Measurements from ENCODE around the gene ERF.

Gene ERF

DNA sequence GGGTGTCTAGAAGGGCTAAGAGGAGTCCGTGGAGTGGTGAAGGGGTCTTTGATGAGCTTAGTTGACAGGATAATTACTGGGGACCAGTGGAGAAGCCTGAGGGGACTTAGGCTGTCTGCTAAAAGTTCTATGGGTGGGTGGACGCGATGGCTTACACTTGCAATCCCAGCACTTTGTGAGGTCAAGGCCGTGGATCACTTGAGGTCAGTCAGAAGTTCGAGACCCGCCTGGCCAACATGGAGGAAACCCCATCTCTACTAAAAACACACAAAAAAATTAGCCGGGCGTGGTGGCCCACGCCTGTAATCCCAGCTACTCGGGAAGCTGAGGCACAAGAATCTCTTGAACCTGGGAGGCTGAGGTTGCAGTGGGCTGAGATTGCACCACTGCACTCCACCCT, 9.7 kb downstream of the ERF start:
- peak overlapping the region; percentile 58 for H3K27ac ChIP-seq (ENCODE audit: low read depth, low read length, severe bottlenecking)
- H3K36me3 ChIP-seq (ENCODE audit: control insufficient read depth, insufficient read depth, low read length), result peaks cover 40% of the 10 kb centered on the region
- peaks cover 39% of the 10 kb centered on the region for H3K4me1 ChIP-seq (ENCODE audit: control insufficient read depth, insufficient read depth, low read length, poor library complexity, severe bottlenecking)
- no peaks in the 10 kb centered on the region for H3K9me3 ChIP-seq (ENCODE audit: control insufficient read depth, low read length)
- no peak overlapping the region for H3K4me3 ChIP-seq (ENCODE audit: extremely low read depth, insufficient read depth, low read length, poor library complexity, severe bottlenecking)
- 92 to 95% methylated on average over 8 to 10 of the region's 10 CpGs for WGBS, 2 experiments (ENCODE audit: insufficient coverage in 2 of 2)

DNA sequence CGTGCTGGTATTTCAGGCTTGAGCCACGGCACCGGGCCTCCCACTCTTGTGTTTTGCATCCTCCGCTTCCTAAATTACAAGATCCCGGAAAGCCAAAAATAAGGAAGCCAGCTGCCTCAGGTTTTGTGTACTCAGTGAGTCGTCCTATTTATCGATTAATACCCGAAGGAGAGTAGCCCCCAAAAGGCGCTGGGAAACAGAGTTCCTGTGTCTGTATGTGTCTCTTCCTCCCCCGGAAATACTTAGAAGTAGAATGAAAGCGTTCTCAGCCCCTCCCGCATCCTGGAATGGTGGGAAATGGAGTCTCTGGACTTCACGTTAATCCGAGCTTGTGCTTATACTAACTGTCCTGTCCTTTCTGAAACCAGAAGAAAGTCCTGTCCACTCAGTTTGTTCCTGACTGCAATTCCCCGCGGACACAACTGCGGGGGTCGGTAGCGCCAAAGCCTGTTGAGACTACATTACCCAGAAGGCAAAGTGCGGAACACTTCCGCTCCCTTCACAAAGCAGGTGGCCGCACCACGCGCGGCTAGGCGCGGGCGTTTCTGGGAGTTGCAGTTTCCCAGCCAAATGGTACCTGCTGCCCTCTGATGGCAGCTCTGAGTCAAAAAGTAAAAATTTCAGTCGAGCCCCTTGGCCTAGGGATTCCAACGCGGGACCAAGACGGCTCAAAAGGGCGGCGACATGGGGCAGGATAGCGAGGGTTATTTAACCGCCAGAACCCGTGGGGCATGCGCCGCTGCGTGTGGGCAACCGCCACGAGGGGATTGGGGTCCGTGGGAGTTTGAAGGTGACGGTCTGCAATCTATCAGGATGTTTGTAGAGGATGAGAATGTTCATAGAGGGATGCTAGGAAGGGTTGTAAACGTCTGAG, 10.3 kb downstream of the ERF start:
- WGBS, 2 experiments (ENCODE audit: insufficient coverage in 2 of 2), result 16 to 17% methylated on average over 37 to 38 of the region's 45 CpGs
- Histone ChIP-seq H3K27ac (ENCODE audit: low read depth, low read length, severe bottlenecking) (peak overlapping the region; percentile 58), H3K36me3 (ENCODE audit: control insufficient read depth, insufficient read depth, low read length) (peaks cover 40% of the 10 kb centered on the region), H3K4me1 (ENCODE audit: control insufficient read depth, insufficient read depth, low read length, poor library complexity, severe bottlenecking) (peaks cover 39% of the 10 kb centered on the region), H3K4me3 (ENCODE audit: extremely low read depth, insufficient read depth, low read length, poor library complexity, severe bottlenecking) (peak overlapping the region; percentile 58), H3K9me3 (ENCODE audit: control insufficient read depth, low read length) (no peaks in the 10 kb centered on the region)

DNA sequence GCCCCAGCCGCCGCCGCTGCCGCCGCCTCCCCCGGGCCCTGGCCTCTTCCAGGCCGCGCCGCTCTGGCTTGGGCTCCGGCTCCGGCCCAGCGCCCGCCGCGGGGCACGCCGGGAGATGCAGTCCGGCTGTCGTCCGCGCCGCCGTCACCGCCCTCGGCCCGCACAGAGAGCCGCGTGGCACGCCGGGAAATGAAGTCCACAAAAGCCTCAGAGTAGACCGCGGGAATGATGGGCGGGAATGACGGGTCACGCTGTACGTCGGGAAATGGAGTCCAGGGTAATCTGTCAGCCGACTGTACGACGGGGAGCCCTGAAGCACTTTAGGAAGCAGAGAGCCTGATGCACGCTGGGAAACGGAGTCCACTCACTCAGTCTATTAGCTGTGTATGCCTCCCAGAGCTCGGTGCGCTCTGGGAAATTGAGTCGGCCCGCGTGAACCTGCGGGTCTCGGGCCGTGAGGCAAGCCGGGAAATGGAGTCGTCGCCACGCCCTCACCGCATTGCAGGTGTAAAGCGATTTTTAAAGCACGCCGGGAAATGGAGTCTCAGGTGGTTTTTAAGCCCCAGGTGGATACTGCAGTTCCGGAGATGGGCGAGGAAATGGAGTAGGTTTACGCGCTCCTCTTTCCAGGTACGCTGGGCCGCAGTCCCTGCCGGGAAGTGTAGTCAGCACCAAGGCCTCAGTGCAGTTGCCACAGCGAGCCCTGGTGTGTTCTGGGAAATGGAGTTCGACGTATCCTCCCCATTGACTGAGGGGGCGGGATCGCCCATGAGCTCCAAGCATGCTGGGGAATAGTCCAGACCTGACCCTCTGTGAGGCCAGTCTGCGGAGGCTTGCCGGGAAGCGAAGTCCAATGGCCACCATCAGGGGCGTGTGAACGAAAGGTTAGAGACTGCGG, 12.2 kb downstream of the ERF start, which contains the start of gene GSK3A:
Gene GSK3A (minus strand): TSS at position 91 of the 898 bp plus-strand sequence. CDS start 137 bp downstream, outside the sequence.
- H3K36me3 ChIP-seq (ENCODE audit: control insufficient read depth, insufficient read depth, low read length), result peaks cover 41% of the 10 kb centered on the region
- H3K4me3 ChIP-seq (ENCODE audit: extremely low read depth, insufficient read depth, low read length, poor library complexity, severe bottlenecking), result peak within 1 kb of the TSS; percentile 71
- WGBS, 2 experiments (ENCODE audit: insufficient coverage in 2 of 2), result 0% methylated on average over 54 to 72 of the region's 76 CpGs
- peaks cover 26% of the 10 kb centered on the region for H3K4me1 ChIP-seq (ENCODE audit: control insufficient read depth, insufficient read depth, low read length, poor library complexity, severe bottlenecking)
- H3K27ac ChIP-seq (ENCODE audit: low read depth, low read length, severe bottlenecking), result peak within 1 kb of the TSS; percentile 81
- H3K9me3 ChIP-seq (ENCODE audit: control insufficient read depth, low read length), result no peaks in the 10 kb centered on the region

DNA sequence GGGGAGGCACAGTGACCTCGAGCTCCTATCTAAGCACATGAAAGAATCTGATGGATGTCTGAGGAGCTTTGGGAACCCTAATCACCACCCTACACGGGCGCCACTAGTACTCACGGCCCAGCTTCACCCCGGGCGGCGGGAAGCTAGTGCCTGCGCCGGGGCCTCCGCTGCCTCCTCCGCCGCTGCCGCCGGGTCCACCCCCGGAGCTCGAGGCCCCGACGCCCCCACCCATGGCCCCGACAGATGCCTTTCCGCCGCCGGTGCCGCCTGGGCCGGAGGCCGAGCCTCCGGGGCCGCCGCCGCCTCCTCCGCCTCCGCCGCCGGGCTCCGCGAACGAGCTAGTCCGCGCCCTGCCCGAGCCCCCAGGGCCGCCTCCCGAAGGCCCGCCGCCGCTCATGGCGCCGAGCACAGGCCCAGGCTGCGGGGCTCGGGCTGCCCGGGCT, 12.8 kb downstream of the ERF start:
- WGBS, 2 experiments (ENCODE audit: insufficient coverage in 2 of 2), result 0 to 1% methylated on average over 44 to 47 of the region's 49 CpGs
- H3K9me3 ChIP-seq (ENCODE audit: control insufficient read depth, low read length), result no peaks in the 10 kb centered on the region

DNA sequence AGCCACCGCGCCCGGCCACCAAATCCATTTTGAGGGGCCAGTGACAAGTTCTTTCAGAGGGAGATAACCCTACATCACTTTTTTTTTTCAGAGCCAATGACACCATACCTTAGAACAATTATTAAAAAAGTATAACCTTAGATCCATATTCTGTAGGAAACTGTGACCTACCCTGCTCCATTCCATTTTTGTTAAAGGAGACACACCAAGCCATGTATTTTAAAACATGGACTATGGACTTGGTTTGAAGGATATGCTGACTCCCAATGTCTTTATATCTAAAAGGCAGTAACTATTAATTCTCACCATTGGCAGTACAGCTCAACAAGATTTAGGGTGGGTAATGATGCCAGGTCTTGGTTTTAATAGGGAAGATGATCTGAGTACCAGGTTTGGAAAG, 13.6 kb downstream of the ERF start:
- WGBS, 2 experiments (ENCODE audit: insufficient coverage in 2 of 2), result 96 to 100% methylated on average over 3 of the region's 3 CpGs
- Histone ChIP-seq H3K27ac (ENCODE audit: low read depth, low read length, severe bottlenecking) (no peak overlapping the region), H3K36me3 (ENCODE audit: control insufficient read depth, insufficient read depth, low read length) (peaks cover 39% of the 10 kb centered on the region), H3K4me3 (ENCODE audit: extremely low read depth, insufficient read depth, low read length, poor library complexity, severe bottlenecking) (peak overlapping the region; percentile 71), H3K4me1 (ENCODE audit: control insufficient read depth, insufficient read depth, low read length, poor library complexity, severe bottlenecking) (peaks cover 12% of the 10 kb centered on the region), H3K9me3 (ENCODE audit: control insufficient read depth, low read length) (no peaks in the 10 kb centered on the region)

More for the DNA sequence above, 12.8 kb downstream of the ERF start:
- H3K36me3 ChIP-seq (ENCODE audit: control insufficient read depth, insufficient read depth, low read length), result peaks cover 37% of the 10 kb centered on the region
- H3K27ac ChIP-seq (ENCODE audit: low read depth, low read length, severe bottlenecking), result peak overlapping the region; percentile 23
- peaks cover 20% of the 10 kb centered on the region for H3K4me1 ChIP-seq (ENCODE audit: control insufficient read depth, insufficient read depth, low read length, poor library complexity, severe bottlenecking)
- peak overlapping the region; percentile 71 for H3K4me3 ChIP-seq (ENCODE audit: extremely low read depth, insufficient read depth, low read length, poor library complexity, severe bottlenecking)

DNA sequence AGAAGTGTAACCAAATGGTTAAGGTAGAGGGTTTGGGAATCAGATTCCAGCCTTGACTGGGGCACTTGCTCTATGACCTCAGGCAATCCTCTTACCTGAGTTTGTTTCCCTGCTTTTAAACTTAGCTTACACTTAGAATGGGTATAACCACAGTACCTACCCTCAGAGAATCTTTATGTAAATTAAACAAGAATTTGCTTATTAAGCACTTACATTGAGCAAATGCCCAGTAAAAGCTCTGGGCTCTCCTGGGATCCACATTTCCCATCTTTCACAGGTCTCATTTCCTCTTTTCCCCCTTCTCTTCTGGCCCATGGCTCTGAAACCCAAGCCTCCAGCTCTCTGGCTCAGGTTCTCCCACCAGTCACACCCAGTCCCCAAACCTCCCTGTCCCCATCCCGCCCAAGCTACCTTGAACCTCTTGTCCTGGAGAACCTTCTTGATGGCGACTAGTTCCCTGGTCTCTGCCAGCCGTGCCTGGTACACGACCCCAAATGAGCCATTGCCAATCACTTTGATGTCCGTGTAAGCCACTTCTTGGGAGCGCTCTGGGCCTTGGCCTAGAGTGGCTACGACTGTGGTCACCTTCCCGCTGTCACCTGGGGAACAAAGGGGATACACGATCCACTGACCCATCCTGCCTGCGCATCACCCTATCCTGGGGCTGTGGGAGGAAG, 15.2 kb downstream of the ERF start:
- peaks cover 54% of the 10 kb centered on the region for H3K36me3 ChIP-seq (ENCODE audit: control insufficient read depth, insufficient read depth, low read length)
- H3K9me3 ChIP-seq (ENCODE audit: control insufficient read depth, low read length), result no peaks in the 10 kb centered on the region
- H3K27ac ChIP-seq (ENCODE audit: low read depth, low read length, severe bottlenecking), result no peak overlapping the region
- H3K4me1 ChIP-seq (ENCODE audit: control insufficient read depth, insufficient read depth, low read length, poor library complexity, severe bottlenecking), result peaks cover 7% of the 10 kb centered on the region
- H3K4me3 ChIP-seq (ENCODE audit: extremely low read depth, insufficient read depth, low read length, poor library complexity, severe bottlenecking), result no peak overlapping the region
- 95 to 99% methylated on average over 6 to 9 of the region's 10 CpGs for WGBS, 2 experiments (ENCODE audit: insufficient coverage in 2 of 2)

DNA sequence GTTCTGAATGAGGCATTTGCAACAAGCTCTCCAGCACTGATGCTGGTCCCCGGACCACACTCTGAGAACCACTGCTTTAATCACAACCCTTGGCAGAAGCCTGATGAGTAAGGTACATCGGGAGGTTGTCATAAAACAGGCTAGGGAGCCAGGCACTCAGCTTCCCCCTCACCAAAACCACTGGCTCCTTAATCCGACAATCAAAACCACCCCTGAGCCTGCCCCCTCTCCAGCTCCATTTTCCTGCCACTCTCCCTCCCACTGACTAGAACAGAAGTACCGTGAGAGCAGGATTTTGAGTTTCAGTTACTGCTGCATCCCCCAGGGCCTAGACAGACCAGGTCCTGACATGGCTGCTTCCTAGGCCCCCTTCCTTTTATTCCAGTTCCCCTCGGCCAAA, 19.7 kb downstream of the ERF start:
- Histone ChIP-seq H3K27ac (ENCODE audit: low read depth, low read length, severe bottlenecking) (no peak overlapping the region), H3K36me3 (ENCODE audit: control insufficient read depth, insufficient read depth, low read length) (peaks cover 90% of the 10 kb centered on the region), H3K4me3 (ENCODE audit: extremely low read depth, insufficient read depth, low read length, poor library complexity, severe bottlenecking) (no peak overlapping the region), H3K9me3 (ENCODE audit: control insufficient read depth, low read length) (no peaks in the 10 kb centered on the region), H3K4me1 (ENCODE audit: control insufficient read depth, insufficient read depth, low read length, poor library complexity, severe bottlenecking) (no peaks in the 10 kb centered on the region)
- WGBS, 2 experiments (ENCODE audit: insufficient coverage in 2 of 2), result 88 to 92% methylated on average over 4 to 5 of the region's 5 CpGs

DNA sequence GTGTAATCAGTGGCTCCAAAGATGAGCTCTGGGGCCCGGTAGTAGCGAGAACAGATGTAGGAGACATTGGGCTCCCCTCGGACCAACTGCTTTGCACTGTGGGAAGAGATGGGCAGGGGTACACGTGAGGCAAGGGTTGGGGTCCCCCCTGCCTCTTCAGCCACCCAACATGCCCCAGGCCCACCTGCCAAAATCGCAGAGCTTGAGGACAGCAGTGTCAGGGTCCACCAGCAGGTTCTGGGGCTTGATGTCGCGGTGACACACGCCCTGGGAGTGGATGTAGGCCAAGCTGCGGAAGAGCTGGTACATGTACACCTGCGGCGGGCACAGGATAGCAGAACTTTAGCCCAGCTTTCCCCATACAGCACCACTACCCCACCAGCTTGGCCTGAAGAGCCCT, 20.6 kb downstream of the ERF start:
- H3K4me3 ChIP-seq (ENCODE audit: extremely low read depth, insufficient read depth, low read length, poor library complexity, severe bottlenecking), result no peak overlapping the region
- peaks cover 5% of the 10 kb centered on the region for H3K4me1 ChIP-seq (ENCODE audit: control insufficient read depth, insufficient read depth, low read length, poor library complexity, severe bottlenecking)
- H3K36me3 ChIP-seq (ENCODE audit: control insufficient read depth, insufficient read depth, low read length), result peaks cover 90% of the 10 kb centered on the region
- H3K9me3 ChIP-seq (ENCODE audit: control insufficient read depth, low read length), result no peaks in the 10 kb centered on the region
- H3K27ac ChIP-seq (ENCODE audit: low read depth, low read length, severe bottlenecking), result no peak overlapping the region
- WGBS, 2 experiments (ENCODE audit: insufficient coverage in 2 of 2), result 97 to 100% methylated on average over 6 to 7 of the region's 11 CpGs

DNA sequence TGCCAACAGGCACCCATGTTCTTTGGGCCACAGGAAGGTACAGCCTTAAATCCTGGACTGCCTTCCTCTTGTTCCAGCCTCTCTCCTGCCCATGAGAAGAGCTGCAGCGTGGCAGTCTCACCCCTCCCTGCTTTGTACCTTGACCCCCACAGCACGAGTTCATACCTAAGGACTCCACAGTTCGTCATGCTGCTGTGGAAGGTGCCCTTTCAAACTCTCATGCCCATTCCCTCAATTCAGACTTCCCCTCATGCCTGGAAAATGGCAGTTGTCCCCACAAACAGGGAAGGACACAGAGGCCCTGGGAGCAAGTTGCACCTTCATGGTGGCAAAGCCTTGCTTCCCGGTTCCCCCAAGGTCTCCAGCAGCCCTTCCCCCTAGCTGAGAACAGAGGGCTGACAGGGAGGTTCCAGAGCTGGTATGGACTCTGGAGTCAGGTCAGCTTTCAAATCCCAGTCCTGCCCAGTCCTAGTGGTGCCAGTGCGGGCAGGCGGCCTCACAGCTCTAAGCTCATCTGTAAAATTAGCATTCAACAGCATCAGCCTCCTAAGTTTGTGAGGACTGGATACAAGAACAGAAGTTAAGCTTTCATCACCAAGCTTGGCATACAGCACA, 21.1 kb downstream of the ERF start:
- no peaks in the 10 kb centered on the region for H3K9me3 ChIP-seq (ENCODE audit: control insufficient read depth, low read length)
- 94 to 100% methylated on average over 2 to 6 of the region's 6 CpGs for WGBS, 2 experiments (ENCODE audit: insufficient coverage in 2 of 2)
- H3K4me3 ChIP-seq (ENCODE audit: extremely low read depth, insufficient read depth, low read length, poor library complexity, severe bottlenecking), result no peak overlapping the region
- H3K27ac ChIP-seq (ENCODE audit: low read depth, low read length, severe bottlenecking), result no peak overlapping the region
- peaks cover 5% of the 10 kb centered on the region for H3K4me1 ChIP-seq (ENCODE audit: control insufficient read depth, insufficient read depth, low read length, poor library complexity, severe bottlenecking)
- H3K36me3 ChIP-seq (ENCODE audit: control insufficient read depth, insufficient read depth, low read length), result peaks cover 89% of the 10 kb centered on the region

DNA sequence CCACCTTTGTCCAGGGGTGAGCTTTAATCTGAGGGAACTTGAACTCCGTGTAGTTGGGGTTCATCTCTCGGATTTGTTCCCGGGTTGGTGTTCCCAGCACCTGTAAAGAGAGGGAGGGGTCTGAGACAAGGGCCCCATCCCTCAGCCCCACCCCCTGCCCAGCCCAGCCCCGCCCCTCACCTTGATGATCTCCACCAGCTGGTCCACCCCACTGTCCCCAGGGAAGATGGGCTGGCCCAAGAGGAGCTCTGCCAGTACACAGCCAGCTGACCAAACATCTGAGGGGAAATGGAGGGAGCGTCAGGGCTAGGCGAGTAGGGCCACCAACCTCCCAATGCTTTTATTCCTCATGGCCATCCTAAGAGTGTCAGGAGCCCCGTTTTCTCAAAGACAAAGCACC, 21.8 kb downstream of the ERF start:
- peaks cover 91% of the 10 kb centered on the region for H3K36me3 ChIP-seq (ENCODE audit: control insufficient read depth, insufficient read depth, low read length)
- 90 to 100% methylated on average over 3 to 4 of the region's 7 CpGs for WGBS, 2 experiments (ENCODE audit: insufficient coverage in 2 of 2)
- H3K9me3 ChIP-seq (ENCODE audit: control insufficient read depth, low read length), result no peaks in the 10 kb centered on the region
- H3K27ac ChIP-seq (ENCODE audit: low read depth, low read length, severe bottlenecking), result no peak overlapping the region
- H3K4me3 ChIP-seq (ENCODE audit: extremely low read depth, insufficient read depth, low read length, poor library complexity, severe bottlenecking), result no peak overlapping the region
- peaks cover 5% of the 10 kb centered on the region for H3K4me1 ChIP-seq (ENCODE audit: control insufficient read depth, insufficient read depth, low read length, poor library complexity, severe bottlenecking)
